ENCODE data around the gene IFRD2. TPM values are rescaled to one million over a fixed set of nuclear protein-coding genes. Genes with fewer than 3 reads are reported as not detected.

Gene IFRD2
- total RNA-seq, 1 experiment from 2014 or later, result 89.5 TPM

DNA sequence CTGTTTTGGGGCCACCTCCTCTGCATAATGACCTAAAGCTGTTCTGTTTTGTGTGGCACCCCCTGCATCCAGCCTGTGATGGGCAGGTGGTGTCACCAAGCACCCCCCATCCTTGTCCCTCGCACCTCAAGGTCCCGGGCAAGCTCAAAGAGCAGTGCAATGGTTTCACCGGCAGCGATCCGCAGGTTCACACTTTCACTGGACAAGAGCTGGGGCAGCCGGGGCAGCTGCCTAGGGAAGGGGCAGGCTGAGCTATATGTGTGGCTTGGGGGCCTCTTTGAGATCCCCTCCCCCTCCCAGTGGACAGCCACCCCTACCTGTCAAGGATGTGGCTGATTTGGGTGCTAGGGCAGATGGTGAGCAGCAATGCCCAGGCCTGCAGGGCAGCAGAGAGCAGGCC lies 3.1 kb downstream of the IFRD2 start:
- H3K36me3 ChIP-seq (ENCODE audit: control insufficient read depth, insufficient read depth, low read length), result peaks cover 7% of the 10 kb centered on the region
- POLR2A ChIA-PET, result interaction anchor here (0.6 kb wide), 1 partner anchor 202 kb away, joined by 6 read pairs; no protein-coding TSS in a partner anchor

DNA sequence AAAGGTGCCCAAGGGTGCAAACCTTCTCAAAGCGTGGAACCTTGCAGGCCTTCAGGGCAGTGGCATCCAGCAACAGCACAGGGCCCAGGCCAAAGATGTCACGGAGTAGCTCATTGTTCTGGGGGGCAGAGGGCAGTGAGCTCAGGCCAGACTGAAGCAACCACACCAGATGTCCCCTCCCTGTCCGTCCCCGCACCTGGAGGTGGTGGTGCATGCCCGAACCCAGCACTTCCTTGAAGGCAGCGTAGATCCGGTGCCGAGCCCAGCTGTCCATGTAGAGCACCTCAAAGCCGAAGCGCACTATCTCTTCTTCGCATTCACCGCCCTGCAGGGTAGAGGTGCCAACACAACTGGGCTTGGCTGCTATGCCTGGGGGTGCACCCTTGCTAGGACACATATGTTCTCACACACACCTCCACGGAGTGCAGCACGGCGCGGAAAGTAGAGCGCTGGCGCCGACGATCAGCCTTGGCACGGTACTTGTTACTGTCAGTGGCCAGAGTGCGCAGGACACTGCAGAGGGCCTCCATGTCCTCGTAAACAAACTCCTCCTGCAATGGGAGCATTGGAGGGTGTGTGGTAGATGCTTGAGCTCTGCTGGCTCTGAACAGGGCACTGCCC lies 3.7 kb downstream of the IFRD2 start:
- Histone ChIP-seq H3K36me3 (ENCODE audit: control insufficient read depth, insufficient read depth, low read length) (peaks cover 7% of the 10 kb centered on the region), H3K4me1 (peaks cover 7% of the 10 kb centered on the region), H3K27me3 (replicated peaks; ENCODE audit: control insufficient read depth, insufficient read depth, low read length) (no peaks in the 10 kb centered on the region), H3K9me3 (no peaks in the 10 kb centered on the region), H3K4me3 (ENCODE audit: low read depth, low read length) (no peak overlapping the region)
- BruUV-seq (replicated peaks), result no TSS peak
- no peak overlapping the region for H3K4me3 Mint-ChIP-seq (ENCODE audit: unreplicated experiment)
- TF ChIP-seq, protein P1, sequence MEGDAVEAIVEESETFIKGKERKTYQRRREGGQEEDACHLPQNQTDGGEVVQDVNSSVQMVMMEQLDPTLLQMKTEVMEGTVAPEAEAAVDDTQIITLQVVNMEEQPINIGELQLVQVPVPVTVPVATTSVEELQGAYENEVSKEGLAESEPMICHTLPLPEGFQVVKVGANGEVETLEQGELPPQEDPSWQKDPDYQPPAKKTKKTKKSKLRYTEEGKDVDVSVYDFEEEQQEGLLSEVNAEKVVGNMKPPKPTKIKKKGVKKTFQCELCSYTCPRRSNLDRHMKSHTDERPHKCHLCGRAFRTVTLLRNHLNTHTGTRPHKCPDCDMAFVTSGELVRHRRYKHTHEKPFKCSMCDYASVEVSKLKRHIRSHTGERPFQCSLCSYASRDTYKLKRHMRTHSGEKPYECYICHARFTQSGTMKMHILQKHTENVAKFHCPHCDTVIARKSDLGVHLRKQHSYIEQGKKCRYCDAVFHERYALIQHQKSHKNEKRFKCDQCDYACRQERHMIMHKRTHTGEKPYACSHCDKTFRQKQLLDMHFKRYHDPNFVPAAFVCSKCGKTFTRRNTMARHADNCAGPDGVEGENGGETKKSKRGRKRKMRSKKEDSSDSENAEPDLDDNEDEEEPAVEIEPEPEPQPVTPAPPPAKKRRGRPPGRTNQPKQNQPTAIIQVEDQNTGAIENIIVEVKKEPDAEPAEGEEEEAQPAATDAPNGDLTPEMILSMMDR (IDR thresholded peaks at IDR 0.05; ENCODE audit: insufficient read depth in 1 of 2, low read depth in 1 of 2, low read length in 1 of 2, severe bottlenecking in 1 of 2, unreplicated experiment in 1 of 2), result no peak
- H3K36me3 Mint-ChIP-seq (ENCODE audit: insufficient read depth, unreplicated experiment), result peaks cover 34% of the 10 kb centered on the region
- POLR2A ChIA-PET, result no interaction called here
- no peaks in the 10 kb centered on the region for H3K27me3 Mint-ChIP-seq (ENCODE audit: insufficient read depth, unreplicated experiment)
- CTCF ChIA-PET, result no interaction called here
- intact Hi-C loops (cut with micrococcal nuclease; ENCODE audit: unreplicated experiment), result no loop called here
- H3K4me1 Mint-ChIP-seq (ENCODE audit: low read depth, unreplicated experiment), result peaks cover 16% of the 10 kb centered on the region
- H3K9me3 Mint-ChIP-seq (ENCODE audit: unreplicated experiment), result no peaks in the 10 kb centered on the region
- no peak for DNase-seq
- H3K27ac Mint-ChIP-seq (ENCODE audit: unreplicated experiment), result no peak overlapping the region

More for the DNA sequence above, 3.1 kb downstream of the IFRD2 start:
- Histone ChIP-seq H3K4me3 (ENCODE audit: low read depth, low read length) (no peak overlapping the region), H3K27me3 (replicated peaks; ENCODE audit: control insufficient read depth, insufficient read depth, low read length) (no peaks in the 10 kb centered on the region), H3K4me1 (peaks cover 7% of the 10 kb centered on the region), H3K9me3 (no peaks in the 10 kb centered on the region)
- no peak for DNase-seq
- TF ChIP-seq, protein P1 (IDR thresholded peaks at IDR 0.05; ENCODE audit: insufficient read depth in 1 of 2, low read depth in 1 of 2, low read length in 1 of 2, severe bottlenecking in 1 of 2, unreplicated experiment in 1 of 2), result no peak
- Mint-ChIP-seq H3K27me3 (ENCODE audit: insufficient read depth, unreplicated experiment) (no peaks in the 10 kb centered on the region), H3K9me3 (ENCODE audit: unreplicated experiment) (no peaks in the 10 kb centered on the region), H3K36me3 (ENCODE audit: insufficient read depth, unreplicated experiment) (peaks cover 34% of the 10 kb centered on the region), H3K4me3 (ENCODE audit: unreplicated experiment) (no peak overlapping the region), H3K4me1 (ENCODE audit: low read depth, unreplicated experiment) (peaks cover 16% of the 10 kb centered on the region), H3K27ac (ENCODE audit: unreplicated experiment) (no peak overlapping the region)
- no TSS peak for BruUV-seq (replicated peaks)
- intact Hi-C loops (cut with micrococcal nuclease; ENCODE audit: unreplicated experiment), result no loop called here
- CTCF ChIA-PET, result interaction anchor here (0.6 kb wide), 1 partner anchor 25 kb away, joined by 5 read pairs; no protein-coding TSS in a partner anchor

DNA sequence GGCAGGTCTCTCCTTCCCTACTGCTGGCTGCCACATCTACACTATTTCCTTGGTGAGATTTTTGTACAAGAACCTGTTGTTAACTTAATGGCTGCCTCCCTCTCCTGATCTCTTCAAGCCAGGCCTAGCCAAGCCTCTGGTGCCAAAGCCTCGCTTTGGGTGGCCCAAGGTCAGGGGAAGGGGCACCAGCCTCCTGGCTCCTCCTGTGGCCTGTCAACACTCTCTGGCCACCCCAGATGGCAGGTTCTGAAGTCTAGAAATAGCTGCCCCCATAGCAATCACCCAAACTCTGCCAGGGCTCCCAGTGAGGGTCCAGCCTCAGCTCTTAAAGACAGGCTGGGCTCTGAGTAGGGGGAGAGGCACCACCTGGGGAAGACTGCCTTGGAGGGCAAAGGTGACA lies 5.0 kb downstream of the IFRD2 start:
- CTCF ChIA-PET, result no interaction called here
- no TSS peak for BruUV-seq (replicated peaks)
- no peaks in the 10 kb centered on the region for H3K27me3 Mint-ChIP-seq (ENCODE audit: insufficient read depth, unreplicated experiment)
- no peak overlapping the region for H3K4me3 Mint-ChIP-seq (ENCODE audit: unreplicated experiment)
- H3K9me3 Mint-ChIP-seq (ENCODE audit: unreplicated experiment), result no peaks in the 10 kb centered on the region
- Histone ChIP-seq H3K4me3 (ENCODE audit: low read depth, low read length) (no peak overlapping the region), H3K27me3 (replicated peaks; ENCODE audit: control insufficient read depth, insufficient read depth, low read length) (no peaks in the 10 kb centered on the region), H3K36me3 (ENCODE audit: control insufficient read depth, insufficient read depth, low read length) (peaks cover 7% of the 10 kb centered on the region), H3K9me3 (no peaks in the 10 kb centered on the region), H3K4me1 (no peaks in the 10 kb centered on the region)
- H3K27ac Mint-ChIP-seq (ENCODE audit: unreplicated experiment), result no peak overlapping the region
- POLR2A ChIA-PET, result no interaction called here
- DNase-seq, result no peak
- peaks cover 28% of the 10 kb centered on the region for H3K36me3 Mint-ChIP-seq (ENCODE audit: insufficient read depth, unreplicated experiment)
- intact Hi-C loops (cut with micrococcal nuclease; ENCODE audit: unreplicated experiment), result no loop called here
- peaks cover 6% of the 10 kb centered on the region for H3K4me1 Mint-ChIP-seq (ENCODE audit: low read depth, unreplicated experiment)
- TF ChIP-seq, protein P1 (IDR thresholded peaks at IDR 0.05; ENCODE audit: insufficient read depth in 1 of 2, low read depth in 1 of 2, low read length in 1 of 2, severe bottlenecking in 1 of 2, unreplicated experiment in 1 of 2), result no peak

All from Caco-2 (cell line).